Measurements from ENCODE around the gene RGL2. TPM values are rescaled to one million over a fixed set of nuclear protein-coding genes. Genes with fewer than 3 reads are reported as not detected.

The RGL2 gene
- polyA plus RNA-seq, 3 donors, result 14.9 to 145 (median 15.5) TPM

DNA sequence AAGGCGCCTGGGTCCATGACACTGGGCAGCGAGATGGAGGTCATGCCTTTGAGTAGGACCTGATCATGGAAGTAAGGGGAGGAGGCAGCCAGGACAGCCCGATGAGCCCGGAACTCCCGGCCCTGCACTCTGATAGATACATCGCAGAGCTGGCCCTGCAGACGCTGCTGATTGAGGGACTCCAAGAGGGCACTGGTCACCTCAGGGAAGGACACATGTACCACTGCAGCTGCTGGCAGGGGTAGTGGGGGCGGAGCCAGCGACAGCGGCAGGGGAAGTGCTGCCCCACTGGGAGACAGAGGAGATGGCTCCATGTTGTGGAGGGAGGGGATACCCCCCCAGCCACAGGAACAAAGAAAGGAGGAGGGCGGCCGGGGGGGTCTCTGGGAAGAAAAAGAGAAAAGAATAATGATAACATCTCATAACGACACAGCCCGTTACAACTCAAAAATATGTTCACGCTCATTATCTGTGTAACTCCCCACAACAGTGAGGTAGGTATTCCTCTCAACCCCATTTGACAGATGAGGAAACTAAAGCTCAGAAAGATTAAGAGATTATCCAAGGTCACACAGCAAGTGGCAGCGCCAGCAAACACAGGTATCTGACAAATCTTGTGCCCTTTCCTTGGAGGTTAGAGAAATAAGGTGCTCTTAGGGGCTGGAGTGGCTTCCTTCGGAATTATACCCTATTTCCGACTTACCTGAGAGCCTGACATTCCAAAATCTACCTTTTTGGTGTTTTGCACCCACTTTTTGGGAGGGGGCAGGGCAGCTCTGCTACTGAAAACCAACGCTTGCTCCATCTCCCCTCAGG lies 18.1 kb upstream of the RGL2 start:
- H3K9me3 ChIP-seq (replicated peaks in 1 of 2; ENCODE audit: control insufficient read depth in 1 of 2, insufficient read depth in 1 of 2, low read length in 2 of 2), result no peaks in the 10 kb centered on the region
- H3K4me2 ChIP-seq (replicated peaks; ENCODE audit: extremely low read depth, low read length, poor library complexity, severe bottlenecking), result peak overlapping the region; percentile 82
- H3K36me3 ChIP-seq (replicated peaks in 1 of 2; ENCODE audit: control insufficient read depth in 1 of 2, insufficient read depth in 2 of 2, low read length in 2 of 2), result peaks cover 28 to 38% of the 10 kb centered on the region in 2 donors
- H3K79me2 ChIP-seq (ENCODE audit: insufficient read depth, low read length), result peaks cover 85% of the 10 kb centered on the region
- intact Hi-C loops (cut with micrococcal nuclease), result loop anchor here in 1 of 2 donors (10.0 kb wide), 1 partner anchor 98 kb away; the partner anchor contains the start of genes CUTA and PHF1
- Mint-ChIP-seq H3K36me3 (peaks cover 32 to 48% of the 10 kb centered on the region in 2 donors), H3K27me3 (ENCODE audit: low read depth in 3 of 3) (peaks cover 0 to 2% (median 1%) of the 10 kb centered on the region in 3 donors), H3K9me3 (peaks cover 0 to 6% (median 1%) of the 10 kb centered on the region in 7 donors), H3K4me1 (peaks cover 75% of the 10 kb centered on the region), H3K4me3 (peak overlapping the region; percentile 98), H3K27ac (peak overlapping the region; percentile 37 to 100 (median 90))
- peaks cover 59% of the 10 kb centered on the region for H4K20me1 ChIP-seq (ENCODE audit: insufficient read depth, low read length)
- no peak for DNase-seq
- no peak overlapping the region for H3K9ac ChIP-seq (ENCODE audit: insufficient read depth, low read length, poor library complexity, severe bottlenecking)
- H3K27ac ChIP-seq (ENCODE audit: low read depth in 1 of 2, low read length in 2 of 2), result peak overlapping the region; percentile 21 to 24
- no peak overlapping the region for H2AFZ ChIP-seq (ENCODE audit: insufficient read depth, low read depth, low read length, poor library complexity, severe bottlenecking)
- TF ChIP-seq, protein P1, sequence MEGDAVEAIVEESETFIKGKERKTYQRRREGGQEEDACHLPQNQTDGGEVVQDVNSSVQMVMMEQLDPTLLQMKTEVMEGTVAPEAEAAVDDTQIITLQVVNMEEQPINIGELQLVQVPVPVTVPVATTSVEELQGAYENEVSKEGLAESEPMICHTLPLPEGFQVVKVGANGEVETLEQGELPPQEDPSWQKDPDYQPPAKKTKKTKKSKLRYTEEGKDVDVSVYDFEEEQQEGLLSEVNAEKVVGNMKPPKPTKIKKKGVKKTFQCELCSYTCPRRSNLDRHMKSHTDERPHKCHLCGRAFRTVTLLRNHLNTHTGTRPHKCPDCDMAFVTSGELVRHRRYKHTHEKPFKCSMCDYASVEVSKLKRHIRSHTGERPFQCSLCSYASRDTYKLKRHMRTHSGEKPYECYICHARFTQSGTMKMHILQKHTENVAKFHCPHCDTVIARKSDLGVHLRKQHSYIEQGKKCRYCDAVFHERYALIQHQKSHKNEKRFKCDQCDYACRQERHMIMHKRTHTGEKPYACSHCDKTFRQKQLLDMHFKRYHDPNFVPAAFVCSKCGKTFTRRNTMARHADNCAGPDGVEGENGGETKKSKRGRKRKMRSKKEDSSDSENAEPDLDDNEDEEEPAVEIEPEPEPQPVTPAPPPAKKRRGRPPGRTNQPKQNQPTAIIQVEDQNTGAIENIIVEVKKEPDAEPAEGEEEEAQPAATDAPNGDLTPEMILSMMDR (IDR thresholded peaks at IDR 0.05), result no peak
- H3K4me1 ChIP-seq (ENCODE audit: control insufficient read depth in 1 of 2, insufficient read depth in 2 of 2, low read length in 2 of 2), result peaks cover 66 to 78% of the 10 kb centered on the region in 2 donors
- H3K4me3 ChIP-seq (replicated peaks in 1 of 3; ENCODE audit: low read depth in 2 of 3, low read length in 3 of 3), result peak overlapping the region in 1 of 3 experiments; percentile 99
- WGBS (ENCODE audit: insufficient coverage), result 94% methylated on average over 8 of the region's 19 CpGs
- no peaks in the 10 kb centered on the region for H3K27me3 ChIP-seq (ENCODE audit: control insufficient read depth in 2 of 2, insufficient read depth in 2 of 2, low read length in 2 of 2)

DNA sequence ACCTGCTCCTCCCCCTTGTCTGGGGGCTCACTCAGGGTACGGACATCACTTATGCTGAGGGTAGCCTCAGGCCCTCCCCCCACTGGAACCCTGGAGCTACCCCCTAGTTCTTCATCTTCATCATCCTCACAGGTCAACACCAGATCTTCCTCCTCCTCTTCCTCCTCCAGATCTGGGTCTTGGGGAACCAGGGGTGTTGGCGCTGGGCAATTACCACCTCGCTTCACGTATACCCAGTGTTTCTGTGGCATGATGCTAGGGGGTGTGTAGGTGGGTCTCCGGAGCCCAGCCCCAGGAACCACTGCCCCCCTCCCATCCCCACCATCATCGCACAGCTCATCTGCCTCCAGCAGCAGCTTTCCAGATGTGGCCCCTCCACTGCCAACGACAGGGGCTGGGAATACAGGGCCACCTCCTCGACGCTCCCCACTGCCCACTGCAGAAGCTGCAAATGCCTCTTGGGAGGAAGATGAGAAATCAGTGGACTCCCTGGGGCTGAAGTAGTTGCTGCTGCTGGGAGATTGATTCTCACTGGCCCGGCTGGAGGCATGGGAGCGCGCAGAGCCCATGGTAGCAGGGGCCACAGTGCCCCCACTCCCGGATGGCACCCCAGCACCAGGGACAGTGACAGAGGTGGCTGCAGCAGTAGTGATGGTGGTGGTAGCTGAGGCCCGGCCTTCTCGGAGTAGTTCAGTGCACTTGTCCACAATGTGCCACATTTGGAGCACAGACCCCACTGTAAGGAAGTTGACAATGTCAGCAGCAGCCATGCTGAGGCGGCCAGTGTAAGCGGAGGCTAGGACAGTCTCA lies 17.3 kb upstream of the RGL2 start:
- Histone ChIP-seq H2AFZ (ENCODE audit: insufficient read depth, low read depth, low read length, poor library complexity, severe bottlenecking) (no peak overlapping the region), H3K4me1 (ENCODE audit: control insufficient read depth in 1 of 2, insufficient read depth in 2 of 2, low read length in 2 of 2) (peaks cover 62 to 72% of the 10 kb centered on the region in 2 donors), H3K79me2 (ENCODE audit: insufficient read depth, low read length) (peaks cover 85% of the 10 kb centered on the region), H3K27me3 (ENCODE audit: control insufficient read depth in 2 of 2, insufficient read depth in 2 of 2, low read length in 2 of 2) (no peaks in the 10 kb centered on the region), H3K27ac (ENCODE audit: low read depth in 1 of 2, low read length in 2 of 2) (peak overlapping the region; percentile 21 to 24), H3K36me3 (replicated peaks in 1 of 2; ENCODE audit: control insufficient read depth in 1 of 2, insufficient read depth in 2 of 2, low read length in 2 of 2) (peaks cover 25 to 37% of the 10 kb centered on the region in 2 donors), H3K9ac (ENCODE audit: insufficient read depth, low read length, poor library complexity, severe bottlenecking) (no peak overlapping the region), H4K20me1 (ENCODE audit: insufficient read depth, low read length) (peaks cover 59% of the 10 kb centered on the region), H3K4me3 (replicated peaks in 1 of 3; ENCODE audit: low read depth in 2 of 3, low read length in 3 of 3) (peak overlapping the region in 1 of 3 experiments; percentile 99), H3K9me3 (replicated peaks in 1 of 2; ENCODE audit: control insufficient read depth in 1 of 2, insufficient read depth in 1 of 2, low read length in 2 of 2) (no peaks in the 10 kb centered on the region), H3K4me2 (replicated peaks; ENCODE audit: extremely low read depth, low read length, poor library complexity, severe bottlenecking) (no peak overlapping the region)
- TF ChIP-seq, protein P1 (IDR thresholded peaks at IDR 0.05), result no peak
- no peak for DNase-seq
- Mint-ChIP-seq H3K4me3 (no peak overlapping the region), H3K27ac (peak overlapping the region; percentile 67 to 100 (median 99)), H3K36me3 (peaks cover 35 to 50% of the 10 kb centered on the region in 2 donors), H3K4me1 (peaks cover 71% of the 10 kb centered on the region), H3K9me3 (peaks cover 0 to 6% (median 1%) of the 10 kb centered on the region in 7 donors), H3K27me3 (ENCODE audit: low read depth in 3 of 3) (peaks cover 0 to 1% (median 0%) of the 10 kb centered on the region in 3 donors)
- 96% methylated on average over 10 of the region's 17 CpGs for WGBS (ENCODE audit: insufficient coverage)
- intact Hi-C loops (cut with micrococcal nuclease), result loop anchor here in 1 of 2 donors (10.0 kb wide), 1 partner anchor 99 kb away; the partner anchor contains the start of genes CUTA and PHF1

All from CD14-positive monocyte (primary cell).